ENCODE data around the gene PFN2. TPM values are rescaled to one million over a fixed set of nuclear protein-coding genes. Genes with fewer than 3 reads are reported as not detected.
A peak's percentile ranks its signal among the peaks of the same experiment; 100 is the strongest.

PFN2 gene
- total RNA-seq, 1 experiment from 2014 or later, result 45.9 TPM

DNA sequence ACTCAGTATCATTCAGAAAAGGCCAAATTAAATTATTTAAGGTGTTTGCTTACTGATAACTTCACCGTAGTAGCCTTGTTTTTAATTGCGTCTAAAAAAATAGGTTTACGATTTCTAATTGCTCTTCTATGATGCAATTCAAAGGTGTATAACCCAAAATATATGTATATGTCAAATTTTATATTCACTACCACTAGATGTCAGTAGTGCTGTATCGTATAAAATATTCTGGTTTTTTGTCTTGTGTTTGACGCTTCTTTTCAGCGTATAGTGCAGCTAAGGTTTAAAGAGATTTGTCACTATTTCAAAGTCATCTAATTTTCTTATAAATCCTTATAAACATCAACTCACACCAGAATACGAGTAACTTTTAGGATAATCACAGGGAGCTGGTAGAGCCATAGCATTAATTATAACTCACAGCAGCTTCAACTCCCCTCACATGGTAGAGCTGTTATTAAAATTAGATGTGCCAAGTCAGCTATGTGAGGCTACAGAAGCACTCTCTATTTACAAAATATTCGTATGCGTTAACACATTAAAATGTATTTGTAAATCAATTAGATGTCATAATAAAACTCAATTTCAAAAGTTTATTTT, 3.5 kb downstream of the PFN2 start:
- no peaks in the 10 kb centered on the region for H3K9me3 ChIP-seq
- H3K4me3 ChIP-seq (ENCODE audit: low read depth, low read length), result no peak overlapping the region
- H3K4me3 Mint-ChIP-seq (ENCODE audit: unreplicated experiment), result no peak overlapping the region
- no peaks in the 10 kb centered on the region for H3K4me1 ChIP-seq
- intact Hi-C loops (cut with micrococcal nuclease; ENCODE audit: unreplicated experiment), result loop anchor here (1.0 to 10.0 kb wide), 4 partner anchors 217 to 635 kb away; partner anchors contain the start of gene SELENOT
- no peaks in the 10 kb centered on the region for H3K27me3 Mint-ChIP-seq (ENCODE audit: insufficient read depth, unreplicated experiment)
- ChIA-PET POLR2A (no interaction called here), CTCF (interaction anchor here (0.5 to 1.8 kb wide), 4 partner anchors 217 to 1118 kb away, joined by 3 to 22 read pairs (median 4); partner anchors contain the start of gene MED12L)
- no peaks in the 10 kb centered on the region for H3K4me1 Mint-ChIP-seq (ENCODE audit: low read depth, unreplicated experiment)
- TF ChIP-seq, protein P1, sequence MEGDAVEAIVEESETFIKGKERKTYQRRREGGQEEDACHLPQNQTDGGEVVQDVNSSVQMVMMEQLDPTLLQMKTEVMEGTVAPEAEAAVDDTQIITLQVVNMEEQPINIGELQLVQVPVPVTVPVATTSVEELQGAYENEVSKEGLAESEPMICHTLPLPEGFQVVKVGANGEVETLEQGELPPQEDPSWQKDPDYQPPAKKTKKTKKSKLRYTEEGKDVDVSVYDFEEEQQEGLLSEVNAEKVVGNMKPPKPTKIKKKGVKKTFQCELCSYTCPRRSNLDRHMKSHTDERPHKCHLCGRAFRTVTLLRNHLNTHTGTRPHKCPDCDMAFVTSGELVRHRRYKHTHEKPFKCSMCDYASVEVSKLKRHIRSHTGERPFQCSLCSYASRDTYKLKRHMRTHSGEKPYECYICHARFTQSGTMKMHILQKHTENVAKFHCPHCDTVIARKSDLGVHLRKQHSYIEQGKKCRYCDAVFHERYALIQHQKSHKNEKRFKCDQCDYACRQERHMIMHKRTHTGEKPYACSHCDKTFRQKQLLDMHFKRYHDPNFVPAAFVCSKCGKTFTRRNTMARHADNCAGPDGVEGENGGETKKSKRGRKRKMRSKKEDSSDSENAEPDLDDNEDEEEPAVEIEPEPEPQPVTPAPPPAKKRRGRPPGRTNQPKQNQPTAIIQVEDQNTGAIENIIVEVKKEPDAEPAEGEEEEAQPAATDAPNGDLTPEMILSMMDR (IDR thresholded peaks at IDR 0.05; ENCODE audit: insufficient read depth in 1 of 2, low read depth in 1 of 2, low read length in 1 of 2, severe bottlenecking in 1 of 2, unreplicated experiment in 1 of 2), result peak; percentile 31 to 58
- no peak overlapping the region for H3K27ac Mint-ChIP-seq (ENCODE audit: unreplicated experiment)
- H3K9me3 Mint-ChIP-seq (ENCODE audit: unreplicated experiment), result no peaks in the 10 kb centered on the region
- no peaks in the 10 kb centered on the region for H3K36me3 ChIP-seq (ENCODE audit: control insufficient read depth, insufficient read depth, low read length)
- no peaks in the 10 kb centered on the region for H3K27me3 ChIP-seq (replicated peaks; ENCODE audit: control insufficient read depth, insufficient read depth, low read length)
- peaks cover 32% of the 10 kb centered on the region for H3K36me3 Mint-ChIP-seq (ENCODE audit: insufficient read depth, unreplicated experiment)
- no TSS peak for BruUV-seq (replicated peaks)
- peak in 1 of 2 experiments; percentile 18 for DNase-seq

DNA sequence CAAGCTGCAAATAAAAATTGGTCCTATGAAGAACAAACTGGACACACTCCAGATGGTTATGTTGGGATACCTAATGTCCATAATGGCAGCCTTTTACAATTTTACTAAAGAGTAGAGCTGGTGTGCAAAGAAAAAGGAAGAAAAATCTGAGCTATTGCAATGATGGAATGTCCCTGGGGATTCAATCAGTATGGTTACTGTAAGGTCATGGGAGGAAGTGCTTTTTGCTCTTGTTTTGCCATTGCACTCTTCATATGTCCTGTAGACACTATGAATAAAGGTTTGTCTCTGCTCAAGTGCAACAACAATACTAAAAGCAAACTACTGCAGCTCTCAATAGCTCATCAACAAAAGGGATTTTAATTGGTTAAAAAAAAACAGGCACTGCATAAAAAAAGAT, 5.4 kb downstream of the PFN2 start:
- no peaks in the 10 kb centered on the region for H3K27me3 ChIP-seq (replicated peaks; ENCODE audit: control insufficient read depth, insufficient read depth, low read length)
- no peak for DNase-seq
- no peaks in the 10 kb centered on the region for H3K9me3 ChIP-seq
- BruUV-seq (replicated peaks), result no TSS peak
- no peak overlapping the region for H3K4me3 ChIP-seq (ENCODE audit: low read depth, low read length)
- no peaks in the 10 kb centered on the region for H3K4me1 ChIP-seq
- no peaks in the 10 kb centered on the region for H3K36me3 ChIP-seq (ENCODE audit: control insufficient read depth, insufficient read depth, low read length)
- Mint-ChIP-seq H3K9me3 (ENCODE audit: unreplicated experiment) (no peaks in the 10 kb centered on the region), H3K4me1 (ENCODE audit: low read depth, unreplicated experiment) (no peaks in the 10 kb centered on the region), H3K27ac (ENCODE audit: unreplicated experiment) (no peak overlapping the region), H3K36me3 (ENCODE audit: insufficient read depth, unreplicated experiment) (peaks cover 37% of the 10 kb centered on the region), H3K4me3 (ENCODE audit: unreplicated experiment) (no peak overlapping the region), H3K27me3 (ENCODE audit: insufficient read depth, unreplicated experiment) (no peaks in the 10 kb centered on the region)
- CTCF ChIA-PET, result no interaction called here
- intact Hi-C loops (cut with micrococcal nuclease; ENCODE audit: unreplicated experiment), result loop anchor here (5.0 to 10.0 kb wide), 2 partner anchors 530 to 637 kb away; partner anchors contain the start of gene SELENOT
- TF ChIP-seq, protein P1 (IDR thresholded peaks at IDR 0.05; ENCODE audit: insufficient read depth in 1 of 2, low read depth in 1 of 2, low read length in 1 of 2, severe bottlenecking in 1 of 2, unreplicated experiment in 1 of 2), result no peak
- POLR2A ChIA-PET, result no interaction called here

DNA sequence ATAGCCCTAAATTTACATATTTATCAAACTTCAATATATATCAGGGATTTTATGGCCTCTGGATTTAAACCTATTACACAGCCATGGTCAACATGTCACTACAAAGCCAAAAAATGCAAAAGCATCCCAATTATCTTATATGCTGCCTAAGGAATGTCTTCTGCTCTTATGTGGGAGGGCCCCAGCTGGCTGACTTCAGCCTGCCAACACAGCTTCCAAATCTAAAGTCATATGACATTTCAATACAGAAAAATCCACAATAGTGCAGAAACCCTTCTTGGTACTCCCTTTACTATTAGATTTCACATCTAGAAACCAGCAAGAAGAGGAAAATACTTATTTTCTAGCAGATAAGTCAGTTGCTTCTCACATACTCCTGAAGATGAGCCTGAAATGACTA, 6.4 kb downstream of the PFN2 start:
- no TSS peak for BruUV-seq (replicated peaks)
- Histone ChIP-seq H3K27me3 (replicated peaks; ENCODE audit: control insufficient read depth, insufficient read depth, low read length) (no peaks in the 10 kb centered on the region), H3K4me1 (no peaks in the 10 kb centered on the region), H3K4me3 (ENCODE audit: low read depth, low read length) (no peak overlapping the region), H3K9me3 (no peaks in the 10 kb centered on the region), H3K36me3 (ENCODE audit: control insufficient read depth, insufficient read depth, low read length) (no peaks in the 10 kb centered on the region)
- H3K4me3 Mint-ChIP-seq (ENCODE audit: unreplicated experiment), result no peak overlapping the region
- no peaks in the 10 kb centered on the region for H3K9me3 Mint-ChIP-seq (ENCODE audit: unreplicated experiment)
- no peak overlapping the region for H3K27ac Mint-ChIP-seq (ENCODE audit: unreplicated experiment)
- no peak for DNase-seq
- TF ChIP-seq, protein P1 (IDR thresholded peaks at IDR 0.05; ENCODE audit: insufficient read depth in 1 of 2, low read depth in 1 of 2, low read length in 1 of 2, severe bottlenecking in 1 of 2, unreplicated experiment in 1 of 2), result no peak
- intact Hi-C loops (cut with micrococcal nuclease; ENCODE audit: unreplicated experiment), result loop anchor here (10.0 kb wide), 1 partner anchor 531 kb away; no protein-coding TSS in a partner anchor
- ChIA-PET POLR2A (no interaction called here), CTCF (interaction anchor here (0.6 kb wide), 1 partner anchor 274 kb away, joined by 3 read pairs; no protein-coding TSS in a partner anchor)
- H3K27me3 Mint-ChIP-seq (ENCODE audit: insufficient read depth, unreplicated experiment), result no peaks in the 10 kb centered on the region
- peaks cover 37% of the 10 kb centered on the region for H3K36me3 Mint-ChIP-seq (ENCODE audit: insufficient read depth, unreplicated experiment)
- H3K4me1 Mint-ChIP-seq (ENCODE audit: low read depth, unreplicated experiment), result no peaks in the 10 kb centered on the region

Data from Caco-2 (cell line).